HG03025 (cell line): Measurements from ENCODE around the gene C16orf95.
"Not testable (repeated sequence)": the region's sequence is repeated elsewhere in the genome, so short reads cannot be mapped to it uniquely, and the experiment has no call there.

Experiments
- ATAC-seq: cut with Tn5 transposase; IDR thresholded peaks from one replicate; pipeline ENCODE4 v1.9.1; 2021; ENCODE audit warnings: mild to moderate bottlenecking, moderate library complexity; ENCODE audit not compliant: unreplicated experiment, low FRiP score

Gene C16orf95

GRCh38 chr16:87347932-87348615 is 30.9 kb upstream of the C16orf95 start:
- no peak for ATAC-seq

GRCh38 chr16:87346517-87347060 is 29.4 kb upstream of the C16orf95 start:
- no peak for ATAC-seq

- no peak for ATAC-seq
Measured at GRCh38 chr16:87345726-87346424, 28.7 kb upstream of the C16orf95 start.

- ATAC-seq: no peak
Measured at GRCh38 chr16:87344931-87345631, 27.9 kb upstream of the C16orf95 start.

GRCh38 chr16:87344165-87344930 is 27.2 kb upstream of the C16orf95 start:
- ATAC-seq: no peak

- no peak for ATAC-seq
Measured at GRCh38 chr16:87343753-87344050, 26.5 kb upstream of the C16orf95 start.

GRCh38 chr16:87342978-87343752 is 26.0 kb upstream of the C16orf95 start:
- ATAC-seq: no peak

- no peak for ATAC-seq
Measured at GRCh38 chr16:87342504-87342903, 25.3 kb upstream of the C16orf95 start.

- no peak for ATAC-seq
Measured at GRCh38 chr16:87340198-87340597, 23.0 kb upstream of the C16orf95 start.

GRCh38 chr16:87339724-87340105 is 22.5 kb upstream of the C16orf95 start:
- not testable (repeated sequence) for ATAC-seq

- no peak for ATAC-seq
Measured at GRCh38 chr16:87339086-87339723, 22.0 kb upstream of the C16orf95 start.

- no peak for ATAC-seq
Measured at GRCh38 chr16:87338155-87338765, 21.1 kb upstream of the C16orf95 start.

GRCh38 chr16:87337262-87337771 is 20.1 kb upstream of the C16orf95 start:
- no peak for ATAC-seq

- ATAC-seq: no peak
Measured at GRCh38 chr16:87336434-87337240, 19.4 kb upstream of the C16orf95 start.

GRCh38 chr16:87335625-87336433 is 18.6 kb upstream of the C16orf95 start:
- no peak for ATAC-seq

GRCh38 chr16:87334651-87335624 is 17.7 kb upstream of the C16orf95 start:
- no peak for ATAC-seq
